Measurements from ENCODE around the gene MYO18B.
"Not testable (repeated sequence)": the region's sequence is repeated elsewhere in the genome, so short reads cannot be mapped to it uniquely, and the experiment has no call there.

MYO18B gene

GRCh38 chr22:25955323-25955722, 213.3 kb downstream of the MYO18B start:
- DNase-seq: no peak

GRCh38 chr22:25956801-25957200, 214.8 kb downstream of the MYO18B start:
- no peak for DNase-seq

GRCh38 chr22:25959818-25960774, 218.1 kb downstream of the MYO18B start:
- no peak for DNase-seq

GRCh38 chr22:25961699-25962098, 219.7 kb downstream of the MYO18B start:
- DNase-seq: no peak

GRCh38 chr22:25962711-25963110, 220.7 kb downstream of the MYO18B start:
- DNase-seq: no peak

- DNase-seq: no peak
Measured at GRCh38 chr22:25964961-25965730, 223.2 kb downstream of the MYO18B start.

- no peak for DNase-seq
Measured at GRCh38 chr22:25966448-25966913, 224.5 kb downstream of the MYO18B start.

- DNase-seq: no peak
Measured at GRCh38 chr22:25969286-25969685, 227.3 kb downstream of the MYO18B start.

GRCh38 chr22:25969901-25970300, 227.9 kb downstream of the MYO18B start:
- DNase-seq: no peak

- peak; percentile 70 for DNase-seq
Measured at GRCh38 chr22:25970374-25970911, 228.5 kb downstream of the MYO18B start.

GRCh38 chr22:25970999-25971811, 229.2 kb downstream of the MYO18B start:
- no peak for DNase-seq

- no peak for DNase-seq
Measured at GRCh38 chr22:25972397-25972796, 230.4 kb downstream of the MYO18B start.

GRCh38 chr22:25976356-25976755, 234.4 kb downstream of the MYO18B start:
- no peak for DNase-seq

GRCh38 chr22:25979968-25980367, 238.0 kb downstream of the MYO18B start:
- DNase-seq: no peak

- DNase-seq: not testable (repeated sequence)
Measured at GRCh38 chr22:25984911-25985310, 242.9 kb downstream of the MYO18B start.

GRCh38 chr22:25987948-25988347, 246.0 kb downstream of the MYO18B start:
- no peak for DNase-seq

GRCh38 chr22:25990940-25991339, 249.0 kb downstream of the MYO18B start:
- DNase-seq: no peak

GRCh38 chr22:25992331-25992730, 250.3 kb downstream of the MYO18B start:
- DNase-seq: no peak

GRCh38 chr22:25996669-25997068, 254.7 kb downstream of the MYO18B start:
- DNase-seq: no peak

- DNase-seq: no peak
Measured at GRCh38 chr22:25997886-25998775, 256.1 kb downstream of the MYO18B start.

- DNase-seq: no peak
Measured at GRCh38 chr22:26002456-26002855, 260.5 kb downstream of the MYO18B start.
